ENCODE results near the gene SAFB2.

The SAFB2 gene

GRCh38 chr19:5605362-5605761, 17.2 kb downstream of the SAFB2 start:
- no peak for DNase-seq

- DNase-seq: no peak
Measured at GRCh38 chr19:5603626-5604025, 18.9 kb downstream of the SAFB2 start.

- no peak for DNase-seq
Measured at GRCh38 chr19:5600797-5601196, 21.8 kb downstream of the SAFB2 start.

GRCh38 chr19:5595745-5596144, 26.8 kb downstream of the SAFB2 start:
- no peak for DNase-seq

- DNase-seq: no peak
Measured at GRCh38 chr19:5595129-5595528, 27.4 kb downstream of the SAFB2 start.

- DNase-seq: no peak
Measured at GRCh38 chr19:5594521-5594950, 28.0 kb downstream of the SAFB2 start.

- no peak for DNase-seq
Measured at GRCh38 chr19:5593343-5594255, 29.0 kb downstream of the SAFB2 start.

- DNase-seq: no peak
Measured at GRCh38 chr19:5592531-5593342, 29.8 kb downstream of the SAFB2 start.

- DNase-seq: no peak
Measured at GRCh38 chr19:5591476-5591875, 31.1 kb downstream of the SAFB2 start.

GRCh38 chr19:5590865-5591154, 31.8 kb downstream of the SAFB2 start:
- DNase-seq: no peak

- no peak for DNase-seq
Measured at GRCh38 chr19:5590151-5590864, 32.3 kb downstream of the SAFB2 start.

- DNase-seq: no peak
Measured at GRCh38 chr19:5588906-5589676, 33.5 kb downstream of the SAFB2 start.

- DNase-seq: no peak
Measured at GRCh38 chr19:5588441-5588840, 34.1 kb downstream of the SAFB2 start.

GRCh38 chr19:5587661-5588060, 34.9 kb downstream of the SAFB2 start:
- no peak for DNase-seq

- DNase-seq: no peak
Measured at GRCh38 chr19:5587071-5587455, 35.5 kb downstream of the SAFB2 start.

- no peak for DNase-seq
Measured at GRCh38 chr19:5586300-5587070, 36.1 kb downstream of the SAFB2 start.

GRCh38 chr19:5585461-5586299, 36.9 kb downstream of the SAFB2 start:
- no peak for DNase-seq

- DNase-seq: peak; percentile 59
Measured at GRCh38 chr19:5580161-5580571, 42.4 kb downstream of the SAFB2 start.

- DNase-seq: no peak
Measured at GRCh38 chr19:5579697-5580096, 42.9 kb downstream of the SAFB2 start.

- DNase-seq: no peak
Measured at GRCh38 chr19:5579286-5579685, 43.3 kb downstream of the SAFB2 start.

All from NCI-H1092 (cell line).